SK-N-MC (cell line): Measurements from ENCODE around the gene PNKD.

Experiments used
- EZH2 ChIP-seq: fragments of 200-600 bp; sonication (generic); IDR thresholded peaks from one replicate; pipeline ENCODE4 v1.6.1; 2017; ENCODE audit warnings: antibody characterized with exemption
- POLR2AphosphoS5 ChIP-seq: IDR thresholded peaks from 2 replicates; pipeline ENCODE4 v1.6.1; 2012; ENCODE audit warnings: mild to moderate bottlenecking, low read depth, low read length, borderline replicate concordance

DNA sequence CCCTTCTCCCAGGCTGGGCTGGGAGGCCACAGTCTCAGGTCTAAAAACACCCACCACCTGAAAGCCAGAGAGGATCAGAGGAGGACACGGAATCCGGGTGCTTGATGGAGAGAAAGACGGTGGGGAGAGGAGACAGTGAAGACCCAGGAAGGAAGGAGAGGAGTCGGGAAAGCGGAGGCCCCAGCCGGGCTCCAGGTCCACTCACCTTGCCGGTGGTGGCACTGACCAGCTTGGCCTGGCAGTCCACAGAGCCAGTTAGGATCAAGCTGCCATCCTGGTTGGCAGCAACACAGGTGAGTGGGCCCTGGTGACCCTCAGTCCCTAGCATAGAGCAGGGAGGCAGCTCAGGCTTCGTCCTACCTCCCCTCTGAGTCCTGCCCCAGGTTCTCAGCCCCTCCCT lies 4.7 kb upstream of the PNKD start:
- TF ChIP-seq EZH2 (no peak), POLR2AphosphoS5 (no peak)
